HEK293T (cell line): Measurements from ENCODE around the gene TGFBR3.

Experiments used
- CTCF ChIA-PET: fragments of 350-600 bp; formaldehyde crosslinking; extraction: SDS; loops from one replicate; lab custom pipeline; 2021; ENCODE audit warnings: antibody characterized with exemption, inconsistent platforms; lab: Yijun Ruan, JAX
- POLR2A ChIA-PET: fragments of 350-600 bp; formaldehyde crosslinking; extraction: SDS; loops from one replicate; lab custom pipeline; 2020; ENCODE audit warnings: antibody characterized with exemption, inconsistent platforms; lab: Yijun Ruan, JAX
- DNase-seq: peaks from one replicate; pipeline ENCODE4 v3.0.0; 2012; ENCODE audit warnings: mixed read lengths; ENCODE audit errors: extremely low spot score
- ARNT ChIP-seq: fragments of 450-650 bp; IDR thresholded peaks from 2 replicates; pipeline ENCODE4 v1.6.1; 2017; ENCODE audit warnings: mild to moderate bottlenecking
- BHLHE40 ChIP-seq: fragments of 450-650 bp; IDR thresholded peaks from 2 replicates; pipeline ENCODE4 v1.6.1; 2016; ENCODE audit warnings: mild to moderate bottlenecking, moderate library complexity, borderline replicate concordance
- CTBP1 ChIP-seq: fragments of 450-650 bp; IDR thresholded peaks from 2 replicates; pipeline ENCODE4 v1.6.1; 2016; ENCODE audit warnings: borderline replicate concordance
- ELF4 ChIP-seq: fragments of 450-650 bp; IDR thresholded peaks from 2 replicates; pipeline ENCODE4 v1.6.1; 2017; ENCODE audit warnings: antibody characterized with exemption
- FOXA1 ChIP-seq: fragments of 450-650 bp; IDR thresholded peaks from 2 replicates; pipeline ENCODE4 v1.6.1; 2016; ENCODE audit warnings: mild to moderate bottlenecking
- FOXK2 ChIP-seq: fragments of 450-650 bp; IDR thresholded peaks from 2 replicates; pipeline ENCODE4 v1.6.1; 2016; ENCODE audit warnings: mild to moderate bottlenecking
- FOXM1 ChIP-seq: fragments of 450-650 bp; IDR thresholded peaks from 2 replicates; pipeline ENCODE4 v1.6.1; 2017; ENCODE audit warnings: mild to moderate bottlenecking, borderline replicate concordance
- HDGF ChIP-seq: fragments of 450-650 bp; IDR thresholded peaks from 2 replicates; pipeline ENCODE4 v1.6.1; 2017; ENCODE audit warnings: antibody characterized with exemption, borderline replicate concordance
- L3MBTL2 ChIP-seq: fragments of 450-650 bp; conservative IDR thresholded peaks from 2 replicates; pipeline ENCODE4 v1.6.1; 2016; ENCODE audit warnings: mild to moderate bottlenecking
- LEF1 ChIP-seq: fragments of 450-650 bp; IDR thresholded peaks from 2 replicates; pipeline ENCODE4 v1.6.1; 2017; ENCODE audit warnings: mild to moderate bottlenecking, borderline replicate concordance
- NFRKB ChIP-seq: fragments of 450-650 bp; IDR thresholded peaks from 2 replicates; pipeline ENCODE4 v1.6.1; 2016; ENCODE audit warnings: mild to moderate bottlenecking, moderate library complexity
- PKNOX1 ChIP-seq: fragments of 450-650 bp; IDR thresholded peaks from 2 replicates; pipeline ENCODE4 v1.6.1; 2016
- SP1 ChIP-seq: fragments of 450-650 bp; IDR thresholded peaks from 2 replicates; pipeline ENCODE4 v1.6.1; 2017
- SUZ12 ChIP-seq: fragments of 450-650 bp; IDR thresholded peaks from 2 replicates; pipeline ENCODE4 v1.6.1; 2016; ENCODE audit warnings: mild to moderate bottlenecking
- TARDBP ChIP-seq: fragments of 450-650 bp; IDR thresholded peaks from 2 replicates; pipeline ENCODE4 v1.6.1; 2016
- ZNF384 ChIP-seq: fragments of 450-650 bp; IDR thresholded peaks from 2 replicates; pipeline ENCODE4 v1.6.1; 2016

TGFBR3 gene

GRCh38 chr1:91816031-91816430 is 69.9 kb downstream of the TGFBR3 start:
- ChIA-PET POLR2A (no interaction called here), CTCF (no interaction called here)
- TF ChIP-seq FOXM1 (no peak), HDGF (no peak), CTBP1 (no peak), ELF4 (no peak), L3MBTL2 (no peak), ZNF384 (no peak), SP1 (no peak), PKNOX1 (no peak), LEF1 (no peak), SUZ12 (no peak), NFRKB (no peak), TARDBP (no peak), FOXK2 (no peak), ARNT (no peak), BHLHE40 (no peak), FOXA1 (no peak)
- DNase-seq, result no peak

- no peak for DNase-seq
- POLR2A ChIA-PET, result no interaction called here
- CTCF ChIA-PET, result no interaction called here
- TF ChIP-seq ZNF384 (no peak), ARNT (no peak), TARDBP (no peak), NFRKB (no peak), L3MBTL2 (no peak), ELF4 (no peak), FOXM1 (no peak), CTBP1 (no peak), LEF1 (no peak), HDGF (no peak), SUZ12 (no peak), FOXK2 (no peak), FOXA1 (no peak), SP1 (no peak), PKNOX1 (no peak), BHLHE40 (no peak)
Observed at GRCh38 chr1:91814448-91814847, 71.5 kb downstream of the TGFBR3 start.

- POLR2A ChIA-PET, result no interaction called here
- TF ChIP-seq TARDBP, result no peak
- TF ChIP-seq L3MBTL2, result no peak; the same call in 1 of the 2 replicates
- TF ChIP-seq ZNF384, result no peak
- TF ChIP-seq NFRKB, result no peak
- TF ChIP-seq FOXM1, result no peak
- TF ChIP-seq BHLHE40, result no peak
- TF ChIP-seq ELF4, result no peak
- TF ChIP-seq SUZ12, result no peak
- TF ChIP-seq SP1, result no peak
- no peak for TF ChIP-seq CTBP1
- no peak for TF ChIP-seq ARNT
- TF ChIP-seq FOXA1, result no peak
- no peak for TF ChIP-seq PKNOX1
- TF ChIP-seq HDGF, result no peak
- no peak for TF ChIP-seq FOXK2
- no peak for TF ChIP-seq LEF1
- CTCF ChIA-PET, result no interaction called here
- DNase-seq, result no peak
Observed at GRCh38 chr1:91813813-91814212, 72.1 kb downstream of the TGFBR3 start.

GRCh38 chr1:91811363-91812025 is 74.5 kb downstream of the TGFBR3 start:
- TF ChIP-seq FOXK2 (no peak), SP1 (no peak), CTBP1 (no peak), ARNT (no peak), L3MBTL2 (no peak), LEF1 (no peak), PKNOX1 (no peak), FOXA1 (no peak), ZNF384 (no peak), NFRKB (no peak), HDGF (no peak), TARDBP (no peak), BHLHE40 (no peak)
- POLR2A ChIA-PET, result no interaction called here
- CTCF ChIA-PET, result interaction anchor here (0.7 to 0.9 kb wide), 2 partner anchors 23 to 68 kb away, joined by 3 to 5 read pairs; no protein-coding TSS in a partner anchor
- DNase-seq, result no peak

GRCh38 chr1:91809317-91809716 is 76.6 kb downstream of the TGFBR3 start:
- no peak for DNase-seq
- no peak for TF ChIP-seq LEF1
- no peak for TF ChIP-seq FOXM1
- no peak for TF ChIP-seq FOXA1
- no peak for TF ChIP-seq ELF4
- TF ChIP-seq HDGF, result no peak
- no peak for TF ChIP-seq SUZ12
- no peak for TF ChIP-seq ZNF384
- no peak for TF ChIP-seq PKNOX1
- TF ChIP-seq BHLHE40, result no peak
- TF ChIP-seq CTBP1, result no peak
- TF ChIP-seq TARDBP, result no peak
- no peak for TF ChIP-seq NFRKB
- TF ChIP-seq FOXK2, result no peak
- TF ChIP-seq SP1, result no peak
- no peak for TF ChIP-seq ARNT
- TF ChIP-seq L3MBTL2, result no peak
- ChIA-PET POLR2A (no interaction called here), CTCF (interaction anchor here (1.5 kb wide), 1 partner anchor 10 kb away, joined by 4 read pairs; no protein-coding TSS in a partner anchor)
